GM20000 (cell line): ENCODE data around the gene MICAL3.

Experiments
- DNase-seq: peaks from one replicate; pipeline ENCODE4 v3.0.0; 2012; ENCODE audit warnings: low spot score
- CTCF ChIP-seq: IDR thresholded peaks from 2 replicates; pipeline ENCODE4 v1.5.1; 2012; ENCODE audit warnings: mild to moderate bottlenecking, control low read depth; ENCODE audit errors: extremely low read depth, missing control alignments

The MICAL3 gene

GRCh38 chr22:17791196-17791595, 233.2 kb downstream of the MICAL3 start:
- no peak for TF ChIP-seq CTCF
- DNase-seq = no peak

GRCh38 chr22:17789379-17790200, 234.8 kb downstream of the MICAL3 start:
- TF ChIP-seq CTCF = no peak
- DNase-seq = no peak

GRCh38 chr22:17788528-17789378, 235.6 kb downstream of the MICAL3 start:
- TF ChIP-seq CTCF = no peak
- DNase-seq = no peak

GRCh38 chr22:17787716-17788330, 236.5 kb downstream of the MICAL3 start:
- no peak for DNase-seq
- TF ChIP-seq CTCF = no peak

- DNase-seq = no peak
- no peak for TF ChIP-seq CTCF
Observed at GRCh38 chr22:17787241-17787640, 237.1 kb downstream of the MICAL3 start.

GRCh38 chr22:17786435-17787161, 237.8 kb downstream of the MICAL3 start:
- TF ChIP-seq CTCF = no peak

More at GRCh38 chr22:17786435-17787161, 237.8 kb downstream of the MICAL3 start:
- no peak for DNase-seq
